Measurements from ENCODE around the gene DRD5. TPM values are rescaled to one million over a fixed set of nuclear protein-coding genes. Genes with fewer than 3 reads are reported as not detected.
"Not testable (repeated sequence)": the region's sequence is repeated elsewhere in the genome, so short reads cannot be mapped to it uniquely, and the experiment has no call there.

DRD5 gene
- total RNA-seq (2022) = not detected in 2 replicates
- Bru-seq, nascent RNA = not detected
- not detected for BruChase-seq, experiment 1, labeled RNA remaining after a 6-hour chase
- BruChase-seq, experiment 2, labeled RNA remaining after a 2-hour chase = not detected
- long read RNA-seq = 0 reads

DNA sequence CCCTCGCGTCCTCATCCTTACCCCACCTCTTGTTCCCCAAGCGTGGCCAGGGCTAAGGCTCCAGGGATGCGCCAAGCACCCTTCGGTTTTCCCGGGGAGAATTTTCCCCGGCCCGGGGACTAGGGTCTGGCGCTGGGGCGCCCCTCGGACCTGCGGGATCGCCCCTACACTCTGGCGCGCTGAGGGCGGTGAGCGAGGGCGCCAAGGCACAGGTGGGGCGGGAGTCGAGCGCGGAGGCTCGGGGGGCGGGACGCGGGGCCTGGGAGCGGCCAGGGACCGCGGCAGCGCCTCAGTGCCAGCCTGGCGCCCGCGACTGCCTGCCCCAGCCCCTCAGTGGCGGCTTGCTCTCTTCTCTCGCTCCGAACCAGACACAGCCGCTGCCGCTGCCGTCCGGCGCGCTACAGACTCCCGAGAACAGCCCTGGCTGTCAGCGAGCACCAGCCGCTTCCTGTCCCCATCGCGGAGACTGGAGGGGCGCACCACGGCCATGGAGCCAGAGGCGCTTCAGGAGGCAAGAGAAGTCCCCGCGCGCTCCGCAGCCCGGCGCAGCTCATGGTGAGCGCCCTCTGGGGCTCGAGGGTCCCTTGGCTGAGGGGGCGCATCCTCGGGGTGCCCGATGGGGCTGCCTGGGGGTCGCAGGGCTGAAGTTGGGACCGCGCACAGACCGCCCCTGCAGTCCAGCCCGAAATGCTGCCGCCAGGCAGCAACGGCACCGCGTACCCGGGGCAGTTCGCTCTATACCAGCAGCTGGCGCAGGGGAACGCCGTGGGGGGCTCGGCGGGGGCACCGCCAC, at the start of gene DRD5:
Gene DRD5, plus strand, starts transcription at position 292 of the 793 bp plus-strand sequence. Its CDS starts 396 bp downstream, at position 688.
- CTCF ChIA-PET = no interaction called here
- Mint-ChIP-seq H3K36me3 (ENCODE audit: insufficient read depth, unreplicated experiment) (peaks cover 6% of the 10 kb centered on the region), H3K4me3 (ENCODE audit: unreplicated experiment) (no peak within 1 kb of the TSS), H3K27ac (ENCODE audit: low read depth, unreplicated experiment) (no peak within 1 kb of the TSS), H3K9me3 (ENCODE audit: unreplicated experiment) (no peaks in the 10 kb centered on the region), H3K27me3 (ENCODE audit: insufficient read depth, unreplicated experiment) (peaks cover 45% of the 10 kb centered on the region), H3K4me1 (ENCODE audit: insufficient read depth, unreplicated experiment) (no peaks in the 10 kb centered on the region)
- intact Hi-C loops (cut with micrococcal nuclease) = no loop called here
- DNase-seq (ENCODE audit: unreplicated experiment) = no peak
- POLR2A ChIA-PET = no interaction called here
- TF ChIP-seq, protein P1, sequence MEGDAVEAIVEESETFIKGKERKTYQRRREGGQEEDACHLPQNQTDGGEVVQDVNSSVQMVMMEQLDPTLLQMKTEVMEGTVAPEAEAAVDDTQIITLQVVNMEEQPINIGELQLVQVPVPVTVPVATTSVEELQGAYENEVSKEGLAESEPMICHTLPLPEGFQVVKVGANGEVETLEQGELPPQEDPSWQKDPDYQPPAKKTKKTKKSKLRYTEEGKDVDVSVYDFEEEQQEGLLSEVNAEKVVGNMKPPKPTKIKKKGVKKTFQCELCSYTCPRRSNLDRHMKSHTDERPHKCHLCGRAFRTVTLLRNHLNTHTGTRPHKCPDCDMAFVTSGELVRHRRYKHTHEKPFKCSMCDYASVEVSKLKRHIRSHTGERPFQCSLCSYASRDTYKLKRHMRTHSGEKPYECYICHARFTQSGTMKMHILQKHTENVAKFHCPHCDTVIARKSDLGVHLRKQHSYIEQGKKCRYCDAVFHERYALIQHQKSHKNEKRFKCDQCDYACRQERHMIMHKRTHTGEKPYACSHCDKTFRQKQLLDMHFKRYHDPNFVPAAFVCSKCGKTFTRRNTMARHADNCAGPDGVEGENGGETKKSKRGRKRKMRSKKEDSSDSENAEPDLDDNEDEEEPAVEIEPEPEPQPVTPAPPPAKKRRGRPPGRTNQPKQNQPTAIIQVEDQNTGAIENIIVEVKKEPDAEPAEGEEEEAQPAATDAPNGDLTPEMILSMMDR (IDR thresholded peaks at IDR 0.05; ENCODE audit: unreplicated experiment) = no peak
- BruUV-seq (replicated peaks) = no TSS peak

DNA sequence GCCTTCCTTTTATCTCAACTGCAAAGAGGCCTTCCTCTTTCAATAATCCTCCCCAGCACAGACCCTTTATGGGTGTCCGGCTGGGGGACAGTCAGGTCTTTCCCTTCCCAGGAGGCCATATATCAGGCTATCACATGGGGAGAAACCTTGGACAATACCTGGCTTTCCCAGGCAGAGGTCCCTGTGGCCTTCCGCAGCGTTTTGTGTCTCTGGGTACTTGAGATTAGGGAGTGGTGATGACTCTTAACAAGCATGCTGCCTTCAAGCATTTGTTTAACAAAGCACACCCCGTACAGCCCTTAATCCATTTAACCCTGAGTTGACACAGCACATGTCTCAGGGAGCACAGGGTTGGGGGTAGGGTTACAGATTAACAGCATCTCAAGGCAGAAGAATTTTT, 49.2 kb upstream of the DRD5 start:
- POLR2A ChIA-PET; H3K36me3 Mint-ChIP-seq (ENCODE audit: insufficient read depth, unreplicated experiment); H3K27me3 Mint-ChIP-seq (ENCODE audit: insufficient read depth, unreplicated experiment); H3K27ac Mint-ChIP-seq (ENCODE audit: low read depth, unreplicated experiment); DNase-seq (ENCODE audit: unreplicated experiment); intact Hi-C loops (cut with micrococcal nuclease); H3K4me3 Mint-ChIP-seq (ENCODE audit: unreplicated experiment); CTCF ChIA-PET; H3K4me1 Mint-ChIP-seq (ENCODE audit: insufficient read depth, unreplicated experiment); H3K9me3 Mint-ChIP-seq (ENCODE audit: unreplicated experiment); BruUV-seq (replicated peaks): not testable (repeated sequence)

DNA sequence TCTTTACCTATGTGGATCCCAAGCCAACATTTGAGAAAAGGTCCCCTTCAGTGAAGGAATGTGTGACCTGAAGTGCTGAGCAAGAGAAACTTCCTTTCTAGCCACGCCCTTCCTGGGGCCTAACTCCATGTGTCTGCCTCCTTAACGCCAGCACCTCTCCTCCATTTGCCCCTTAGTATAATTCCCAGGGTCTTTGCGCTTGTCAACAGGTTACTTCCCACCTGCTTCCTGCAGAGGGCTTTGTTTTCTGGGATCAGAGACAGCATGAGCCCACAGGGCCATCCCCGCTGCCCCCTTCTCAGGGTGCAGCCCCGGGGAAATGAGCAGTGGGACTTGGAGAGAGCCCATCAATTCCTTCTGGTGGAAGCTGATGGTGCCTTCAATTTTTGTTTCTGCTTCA, 45.9 kb upstream of the DRD5 start:
- intact Hi-C loops (cut with micrococcal nuclease) = no loop called here
- no peak overlapping the region for H3K4me3 Mint-ChIP-seq (ENCODE audit: unreplicated experiment)
- no peaks in the 10 kb centered on the region for H3K4me1 Mint-ChIP-seq (ENCODE audit: insufficient read depth, unreplicated experiment)
- TF ChIP-seq, protein P1 (IDR thresholded peaks at IDR 0.05; ENCODE audit: unreplicated experiment) = no peak
- BruUV-seq (replicated peaks) = no TSS peak
- no peaks in the 10 kb centered on the region for H3K36me3 Mint-ChIP-seq (ENCODE audit: insufficient read depth, unreplicated experiment)
- no peak for DNase-seq (ENCODE audit: unreplicated experiment)
- POLR2A ChIA-PET = no interaction called here
- CTCF ChIA-PET = no interaction called here
- no peak overlapping the region for H3K27ac Mint-ChIP-seq (ENCODE audit: low read depth, unreplicated experiment)
- H3K27me3 Mint-ChIP-seq (ENCODE audit: insufficient read depth, unreplicated experiment) = peaks cover 19% of the 10 kb centered on the region
- no peaks in the 10 kb centered on the region for H3K9me3 Mint-ChIP-seq (ENCODE audit: unreplicated experiment)

DNA sequence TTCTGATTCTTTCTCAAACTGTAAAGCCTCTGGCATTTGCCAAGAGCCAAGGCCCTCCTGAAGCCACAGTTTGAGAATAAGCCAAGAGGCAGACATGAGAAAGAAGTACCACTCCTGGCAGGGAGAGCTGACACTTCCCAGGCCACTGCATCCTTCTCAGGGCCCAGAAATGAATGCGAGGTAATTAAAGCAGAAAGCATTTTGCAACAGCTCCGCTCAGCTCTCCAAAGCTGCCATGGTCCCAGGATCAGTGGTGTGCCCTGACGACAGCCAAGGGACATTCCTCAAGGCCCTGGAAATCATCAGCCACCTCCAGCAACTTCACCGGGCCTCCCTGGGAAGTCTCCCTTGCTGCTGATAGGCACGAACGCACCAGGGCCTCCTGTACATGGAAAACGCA, 44.2 kb upstream of the DRD5 start:
- not testable (repeated sequence) for H3K27ac Mint-ChIP-seq (ENCODE audit: low read depth, unreplicated experiment); DNase-seq (ENCODE audit: unreplicated experiment)

DNA sequence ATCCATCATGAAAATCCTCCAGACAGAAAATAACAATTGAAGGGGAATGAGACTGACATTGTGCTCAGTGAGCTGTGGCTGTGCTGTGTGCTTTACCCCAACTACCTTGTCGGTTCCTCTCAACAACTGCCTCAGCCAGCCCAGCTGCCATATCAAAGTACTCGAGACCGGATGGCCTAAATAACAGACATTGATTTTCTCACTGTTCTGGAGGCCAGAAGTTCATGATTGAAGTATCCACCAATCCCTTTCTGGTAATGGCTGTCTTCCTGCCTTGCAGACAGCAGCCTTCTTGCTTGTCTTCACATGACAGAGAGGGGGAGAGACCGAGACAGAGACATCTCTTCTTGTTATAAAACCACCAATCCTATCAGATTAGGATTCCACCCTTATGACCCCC, 37.6 kb upstream of the DRD5 start:
- CTCF ChIA-PET = interaction anchor here (0.9 to 1.2 kb wide), 2 partner anchors 151 to 241 kb away, joined by 3 read pairs; no protein-coding TSS in a partner anchor
- H3K36me3 Mint-ChIP-seq (ENCODE audit: insufficient read depth, unreplicated experiment); H3K4me1 Mint-ChIP-seq (ENCODE audit: insufficient read depth, unreplicated experiment); H3K9me3 Mint-ChIP-seq (ENCODE audit: unreplicated experiment); intact Hi-C loops (cut with micrococcal nuclease); BruUV-seq (replicated peaks); H3K27ac Mint-ChIP-seq (ENCODE audit: low read depth, unreplicated experiment); H3K4me3 Mint-ChIP-seq (ENCODE audit: unreplicated experiment); DNase-seq (ENCODE audit: unreplicated experiment): not testable (repeated sequence)
- POLR2A ChIA-PET = interaction anchor here (0.7 kb wide), 1 partner anchor 496 kb away, joined by 3 read pairs; no protein-coding TSS in a partner anchor
- H3K27me3 Mint-ChIP-seq (ENCODE audit: insufficient read depth, unreplicated experiment) = peaks cover 20% of the 10 kb centered on the region

More for the DNA sequence above, 44.2 kb upstream of the DRD5 start:
- H3K27me3 Mint-ChIP-seq (ENCODE audit: insufficient read depth, unreplicated experiment) = peaks cover 22% of the 10 kb centered on the region
- intact Hi-C loops (cut with micrococcal nuclease); H3K4me1 Mint-ChIP-seq (ENCODE audit: insufficient read depth, unreplicated experiment); H3K36me3 Mint-ChIP-seq (ENCODE audit: insufficient read depth, unreplicated experiment); POLR2A ChIA-PET; BruUV-seq (replicated peaks); H3K4me3 Mint-ChIP-seq (ENCODE audit: unreplicated experiment); H3K9me3 Mint-ChIP-seq (ENCODE audit: unreplicated experiment): not testable (repeated sequence)
- CTCF ChIA-PET = interaction anchor here (1.1 kb wide), 1 partner anchor 25 kb away, joined by 3 read pairs; no protein-coding TSS in a partner anchor

Data from MCF 10A (cell line).